H4 (cell line): ENCODE results near the gene NKX1-1. TPM values are rescaled to one million over a fixed set of nuclear protein-coding genes. Genes with fewer than 3 reads are reported as not detected.
"Not testable (repeated sequence)": the region's sequence is repeated elsewhere in the genome, so short reads cannot be mapped to it uniquely, and the experiment has no call there.

Experiments used
- DNase-seq: peaks from one replicate; pipeline ENCODE4 v3.0.0-alpha.2; 2015; ENCODE audit warnings: low spot score
- total RNA-seq: library from RNA; depleted of rRNA; stranded (reverse); fragments of >200 nt; shearing (Covaris generic); gene quantifications from 2 replicates; pipeline ENCODE4 v1.2.3, GENCODE V29; 2014

Gene NKX1-1
- total RNA-seq, 1 experiment from 2014 or later, result not detected

DNA sequence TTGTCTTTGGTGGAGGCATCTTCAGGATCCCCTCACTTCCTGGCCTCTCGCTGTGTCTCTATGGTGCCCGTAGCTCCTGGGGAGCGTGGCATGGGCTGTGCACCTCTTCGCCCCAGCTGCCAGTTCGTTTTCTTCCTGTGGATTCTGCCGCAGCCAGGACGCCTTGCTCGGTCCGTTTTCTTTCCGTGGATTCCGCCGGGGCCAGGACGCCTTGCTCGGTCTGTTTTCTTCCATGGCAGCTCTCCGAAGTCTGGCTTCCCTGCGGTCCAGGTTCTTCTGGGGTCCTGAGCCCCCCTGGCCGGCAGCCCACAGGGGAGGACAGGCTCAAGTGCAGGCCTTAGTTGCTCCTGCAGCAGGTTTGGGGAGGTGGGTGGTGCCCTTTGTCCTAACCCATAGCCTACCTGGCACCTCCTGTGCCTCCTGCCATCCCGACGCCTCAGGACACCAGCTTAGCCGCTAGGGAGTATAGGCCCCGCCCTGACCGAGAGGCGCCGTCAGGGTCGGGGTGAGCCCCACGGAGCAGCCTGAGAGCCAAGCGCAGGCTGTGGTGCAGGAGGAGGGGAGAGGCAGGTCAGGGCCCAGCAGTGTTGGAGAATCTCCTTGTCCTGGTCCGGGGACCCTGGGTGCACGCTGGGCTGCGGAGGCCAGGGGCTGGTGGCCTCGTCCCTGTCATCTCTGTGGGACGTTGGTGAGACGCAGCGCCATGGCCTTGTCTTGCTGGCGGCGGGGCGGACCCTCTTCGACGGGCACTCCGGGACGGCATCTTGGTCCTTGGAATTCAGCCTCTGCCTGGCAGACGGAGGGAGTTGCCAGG lies 32.1 kb downstream of the NKX1-1 start:
- no peak for DNase-seq

DNA sequence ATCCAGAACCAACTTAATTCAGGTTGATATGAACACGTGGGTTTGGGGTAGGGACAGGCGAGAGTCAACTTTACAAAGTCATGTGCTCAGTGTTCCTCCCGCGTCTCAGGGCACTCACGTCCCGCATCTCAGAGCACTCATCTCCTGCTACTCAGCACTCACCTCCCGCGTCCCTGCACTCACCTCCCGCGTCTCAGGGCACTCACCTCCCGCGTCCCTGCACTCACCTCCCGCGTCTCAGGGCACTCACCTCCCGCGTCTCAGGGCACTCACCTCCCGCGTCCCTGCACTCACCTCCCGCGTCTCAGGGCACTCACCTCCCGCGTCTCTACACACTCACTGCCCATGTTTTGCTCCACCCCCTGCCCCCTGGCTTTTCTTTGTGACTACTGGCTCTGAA lies 33.7 kb downstream of the NKX1-1 start:
- not testable (repeated sequence) for DNase-seq

DNA sequence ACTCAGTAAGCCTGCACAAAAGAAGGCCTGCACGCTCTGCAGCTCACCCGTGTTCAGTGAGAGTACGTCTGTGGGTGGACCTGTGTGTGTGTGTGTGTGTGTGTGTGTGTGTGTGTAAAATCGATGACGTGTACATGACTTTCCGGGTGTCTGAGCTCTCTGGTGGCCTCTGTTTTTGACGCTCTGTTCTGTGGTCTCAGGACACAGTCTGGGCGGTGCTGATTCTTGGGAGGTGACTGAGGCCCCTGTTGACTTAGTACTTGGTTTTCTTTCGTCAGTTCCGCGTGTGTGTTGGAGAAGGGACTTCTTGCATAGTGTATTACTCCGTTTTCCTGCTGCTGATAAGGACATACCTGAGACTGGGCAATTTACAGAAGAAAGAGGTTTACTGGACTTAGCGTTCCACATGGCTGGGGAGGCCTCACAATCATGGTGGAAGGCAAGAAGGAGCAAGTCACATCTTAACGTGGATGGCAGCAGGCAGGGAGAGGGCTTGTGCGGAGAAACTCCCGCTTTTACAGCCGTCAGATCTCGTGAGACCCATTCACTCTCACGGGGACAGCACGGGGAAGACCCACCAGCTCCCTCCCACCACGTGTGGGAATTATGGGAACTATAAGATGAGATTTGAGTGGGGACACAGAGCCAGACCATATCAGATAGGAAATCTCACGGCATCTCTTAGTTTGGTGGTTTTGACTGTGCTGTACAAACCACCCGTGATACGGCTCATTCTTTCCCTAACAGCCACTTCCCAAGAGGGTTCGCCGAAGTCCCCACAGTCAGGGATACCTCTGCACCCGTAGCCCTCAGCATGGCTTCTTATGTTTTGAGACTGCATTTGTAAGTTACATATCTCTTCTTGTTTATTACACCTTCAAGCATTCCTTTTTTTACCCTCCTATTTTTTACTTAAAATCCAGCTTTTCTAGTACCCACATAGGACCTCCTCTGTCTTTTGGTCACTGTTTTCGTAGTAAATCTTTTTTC lies 34.8 kb downstream of the NKX1-1 start:
- DNase-seq, result no peak

GRCh38 chr4:1370321-1371124 lies 35.7 kb downstream of the NKX1-1 start:
- no peak for DNase-seq

- no peak for DNase-seq
Measured at GRCh38 chr4:1369479-1370079, 36.7 kb downstream of the NKX1-1 start.

DNA sequence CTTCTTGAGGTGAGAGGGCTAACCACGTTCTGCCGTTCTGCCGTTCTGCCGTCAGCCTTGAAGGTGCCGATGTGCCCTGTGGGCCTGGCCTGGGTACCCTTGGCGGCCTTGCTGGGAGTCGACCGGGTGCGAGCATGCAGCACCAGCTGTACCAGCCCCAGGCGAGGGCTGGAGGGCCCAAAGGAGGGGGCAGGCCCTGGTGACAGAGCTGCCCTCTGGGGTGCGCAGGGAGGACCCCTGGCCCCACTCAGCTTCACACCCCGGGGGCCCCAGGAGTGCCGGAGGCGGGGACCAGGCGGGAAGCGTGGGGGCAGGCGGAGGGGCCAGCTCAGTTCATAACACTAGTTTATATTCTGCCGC lies 37.2 kb downstream of the NKX1-1 start:
- no peak for DNase-seq

GRCh38 chr4:1368421-1369090 lies 37.7 kb downstream of the NKX1-1 start:
- no peak for DNase-seq

DNA sequence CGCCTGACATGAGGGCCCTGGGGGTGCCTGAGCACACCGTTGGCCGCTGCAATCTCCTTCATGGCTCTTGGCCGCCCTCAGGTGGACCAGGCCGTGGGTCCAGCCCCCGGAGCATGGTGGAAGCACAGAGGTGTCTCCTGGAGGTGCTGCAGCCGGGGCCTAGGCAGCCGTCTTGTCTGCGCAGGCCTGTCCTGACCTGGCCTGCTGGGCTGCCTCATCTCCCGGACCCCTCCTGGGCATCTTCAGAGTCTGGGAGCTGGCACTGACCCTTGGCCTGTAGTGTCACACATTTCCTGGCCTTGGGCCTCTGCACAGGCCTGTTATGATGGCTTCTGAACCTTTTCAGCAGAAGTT lies 38.3 kb downstream of the NKX1-1 start:
- no peak for DNase-seq

DNA sequence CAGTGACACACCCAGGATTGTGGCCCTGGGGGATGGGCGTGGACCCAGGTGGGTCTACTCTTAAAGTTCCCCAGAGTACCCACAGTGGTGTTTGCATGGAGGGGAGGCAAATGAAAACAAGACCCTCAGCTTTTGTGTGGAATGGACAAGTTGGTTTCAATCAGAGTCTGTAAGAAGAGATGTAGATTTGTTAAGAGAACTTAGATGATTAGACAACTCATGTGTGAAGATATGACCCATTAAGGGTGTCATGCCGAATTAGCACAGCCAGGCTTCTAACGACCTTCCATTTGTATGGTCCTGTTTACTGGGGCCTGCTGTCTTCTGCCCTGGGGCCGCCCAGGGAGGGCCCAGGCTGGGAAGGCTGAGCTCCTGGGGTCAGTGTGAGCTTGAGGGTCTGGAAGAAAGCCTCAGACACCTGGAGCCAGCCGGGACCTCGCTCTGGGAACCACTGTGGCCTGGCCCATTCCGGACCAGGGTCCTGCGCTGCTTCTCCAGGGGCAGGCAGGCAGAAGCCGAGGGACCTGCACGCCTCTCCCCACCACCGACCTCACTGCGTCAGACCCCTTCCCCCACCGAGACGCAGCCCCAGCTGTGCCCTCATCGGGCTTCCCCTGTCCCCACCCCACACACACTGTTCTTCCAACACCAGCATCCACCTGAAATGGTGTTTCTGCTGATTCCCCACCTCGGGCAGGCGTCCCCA lies 38.9 kb downstream of the NKX1-1 start:
- no peak for DNase-seq

- DNase-seq, result no peak
Measured at GRCh38 chr4:1366371-1367229, 39.6 kb downstream of the NKX1-1 start.

DNA sequence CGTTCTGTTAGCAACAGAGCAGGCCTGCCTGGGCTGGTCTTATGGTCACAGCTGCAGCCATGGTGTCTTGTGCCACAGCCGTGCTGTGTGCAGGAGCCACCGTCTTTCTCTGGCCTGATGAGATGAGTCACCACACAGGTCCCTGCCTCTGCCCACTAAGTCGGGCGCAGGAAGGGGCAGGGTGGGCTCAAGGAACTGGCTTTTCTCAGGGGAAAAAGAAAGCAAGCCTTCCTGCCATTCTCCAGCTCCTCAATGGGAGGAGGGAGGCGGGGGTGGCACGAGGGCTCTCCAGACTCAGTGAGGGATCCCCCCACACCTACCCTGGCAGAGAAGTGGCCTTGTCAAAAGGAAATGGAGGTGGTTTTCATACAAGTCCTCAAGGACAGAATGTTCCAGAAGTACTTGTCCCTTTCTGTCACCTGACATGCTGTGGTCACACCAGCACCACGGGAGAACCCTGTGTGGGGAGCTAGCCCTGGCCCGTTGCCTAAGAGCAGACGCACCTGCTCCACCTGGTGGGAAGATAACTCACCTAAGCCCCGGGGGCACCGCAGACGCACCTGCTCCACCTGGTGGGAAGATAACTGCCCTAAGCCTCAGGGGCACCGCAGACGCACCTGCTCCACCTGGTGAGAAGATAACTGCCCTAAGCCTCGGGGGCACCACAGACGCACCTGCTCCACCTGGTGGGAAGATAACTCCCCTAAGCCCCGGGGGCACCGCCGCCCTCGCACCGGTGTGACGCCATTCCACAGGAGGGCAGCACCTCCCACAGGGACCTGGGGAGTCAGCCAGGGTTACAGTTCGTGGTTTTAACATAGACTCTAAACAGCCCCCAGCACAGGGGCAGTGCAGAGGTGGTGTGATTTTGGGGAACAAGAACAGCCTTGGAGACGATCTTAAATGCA lies 40.7 kb downstream of the NKX1-1 start:
- DNase-seq, result no peak

DNA sequence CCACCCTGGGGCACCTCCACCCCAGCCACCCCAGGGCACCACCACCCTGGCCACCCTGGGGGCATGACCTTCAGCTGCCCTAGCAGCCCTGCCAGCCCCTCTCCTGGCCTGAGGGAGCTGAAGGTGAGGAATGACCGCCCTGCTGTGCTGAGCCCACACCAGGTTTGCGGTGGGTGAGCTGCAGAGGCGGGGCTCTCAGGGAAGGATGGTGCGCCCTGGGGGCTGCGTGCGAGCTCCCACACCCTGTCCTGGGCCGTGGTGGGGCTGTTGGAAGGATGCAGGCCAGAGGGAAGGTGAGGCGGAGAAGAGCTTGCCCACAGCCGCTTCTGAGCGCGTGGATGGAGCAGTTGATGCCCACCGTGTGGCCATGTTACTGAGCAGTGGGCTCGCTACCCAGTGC lies 41.5 kb downstream of the NKX1-1 start:
- DNase-seq, result no peak

DNA sequence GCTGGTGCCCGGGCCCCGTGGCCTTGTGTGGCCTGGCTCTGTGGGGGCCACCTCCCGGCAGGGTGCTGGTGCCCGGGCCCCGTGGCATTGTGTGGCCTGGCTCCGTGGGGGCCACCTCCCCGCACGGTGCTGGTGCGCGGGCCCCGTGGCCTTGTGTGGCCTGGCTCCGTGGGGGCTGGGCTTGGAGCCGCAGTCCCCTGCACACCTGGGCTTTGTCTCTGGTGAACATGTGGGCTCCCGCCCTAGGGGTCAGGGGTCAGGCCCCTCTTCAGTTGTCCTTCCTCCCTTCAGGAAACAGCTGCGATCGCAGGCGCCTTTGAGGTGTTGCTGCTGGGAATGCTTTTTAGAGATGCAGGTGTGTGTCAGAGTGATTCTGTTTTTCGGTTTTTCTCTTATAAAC lies 42.0 kb downstream of the NKX1-1 start:
- no peak for DNase-seq

DNA sequence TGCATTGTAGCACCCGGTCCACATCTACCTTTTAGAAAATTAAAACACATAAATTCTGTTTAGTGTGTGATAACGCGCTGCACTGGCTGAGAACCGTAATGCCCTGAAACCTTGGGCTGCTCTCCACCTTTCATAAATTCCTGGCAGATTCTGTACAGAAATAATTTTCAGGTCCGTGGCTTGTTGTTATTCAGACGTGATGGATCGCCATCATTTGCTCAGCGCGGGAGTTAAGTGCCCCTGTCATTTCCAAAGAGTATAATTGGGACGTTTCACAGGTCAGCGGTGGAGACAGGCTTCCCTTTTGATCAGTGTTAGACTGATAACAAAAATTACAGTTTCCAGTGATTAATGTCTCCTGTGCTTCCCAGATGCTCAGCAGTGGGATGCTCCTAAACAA lies 42.7 kb downstream of the NKX1-1 start:
- no peak for DNase-seq

GRCh38 chr4:1362521-1362920 lies 43.7 kb downstream of the NKX1-1 start:
- DNase-seq, result no peak

- no peak for DNase-seq
Measured at GRCh38 chr4:1362046-1362445, 44.2 kb downstream of the NKX1-1 start.

- no peak for DNase-seq
Measured at GRCh38 chr4:1361431-1361830, 44.8 kb downstream of the NKX1-1 start.
